OCI-LY3 (cell line): ENCODE results near the gene MLPH.

Source experiments
- EZH2phosphoT487 ChIP-seq: fragments of 200-600 bp; shearing (Covaris generic); IDR thresholded peaks from 2 replicates; pipeline ENCODE4 v1.6.1; 2018; ENCODE audit warnings: antibody characterized with exemption, mixed run types, low read depth
- TF ChIP-seq, protein P1 (sequence below): fragments of 200-600, 300-600 bp; sonication (generic); IDR thresholded peaks from 2 replicates; pipeline ENCODE4 v1.5.1; 2014; ENCODE audit warnings: antibody characterized with exemption, low read length, low read depth

DNA sequence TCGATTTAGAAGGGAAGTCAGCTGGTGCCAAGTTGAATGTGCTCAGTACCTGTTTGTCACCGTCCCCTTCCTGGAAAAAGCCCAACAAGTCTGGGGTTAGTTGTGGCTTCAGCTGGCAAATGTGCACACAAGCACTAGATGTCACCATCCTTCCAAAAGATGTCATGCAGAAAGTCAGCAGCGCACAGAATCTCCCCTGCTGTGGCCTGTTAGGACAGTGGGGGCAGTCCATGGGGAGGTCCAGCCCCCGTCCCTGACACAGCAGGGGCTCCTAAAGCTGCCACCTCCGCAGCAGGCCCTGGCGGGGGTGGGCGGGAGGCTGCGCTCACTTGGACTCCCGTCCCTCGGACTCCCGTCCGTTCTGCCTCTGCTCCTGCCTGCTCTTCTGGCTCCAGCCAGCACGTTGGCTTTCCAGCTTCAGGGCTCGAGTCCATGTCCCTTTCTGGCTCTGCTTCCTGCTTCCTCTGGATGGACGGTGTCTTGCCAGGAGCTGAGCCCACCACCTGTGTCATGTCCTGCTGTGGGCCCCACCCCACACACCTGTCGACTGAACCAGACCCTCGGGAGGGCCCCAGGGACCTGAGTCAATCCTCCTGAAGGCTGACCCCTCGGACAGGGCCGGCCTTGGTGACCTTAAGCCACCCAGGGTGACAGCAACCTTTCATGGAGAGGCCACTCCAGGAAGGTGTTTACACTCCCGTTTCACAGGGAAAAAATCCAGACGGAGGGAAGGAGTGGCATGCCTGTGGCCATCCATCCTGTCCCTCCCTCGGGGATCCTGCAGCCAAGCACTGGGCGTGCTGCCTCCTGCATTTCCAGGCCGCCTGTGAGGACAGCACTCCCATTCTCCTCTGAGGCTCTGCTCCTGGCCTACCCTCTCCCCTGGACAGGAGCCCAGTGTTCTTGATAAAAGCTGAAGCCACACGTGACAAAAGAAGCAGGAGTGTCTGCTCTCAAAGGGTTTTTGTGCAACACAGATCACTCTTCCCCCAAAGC is 95.0 kb downstream of the MLPH start:
- TF ChIP-seq, protein P1, sequence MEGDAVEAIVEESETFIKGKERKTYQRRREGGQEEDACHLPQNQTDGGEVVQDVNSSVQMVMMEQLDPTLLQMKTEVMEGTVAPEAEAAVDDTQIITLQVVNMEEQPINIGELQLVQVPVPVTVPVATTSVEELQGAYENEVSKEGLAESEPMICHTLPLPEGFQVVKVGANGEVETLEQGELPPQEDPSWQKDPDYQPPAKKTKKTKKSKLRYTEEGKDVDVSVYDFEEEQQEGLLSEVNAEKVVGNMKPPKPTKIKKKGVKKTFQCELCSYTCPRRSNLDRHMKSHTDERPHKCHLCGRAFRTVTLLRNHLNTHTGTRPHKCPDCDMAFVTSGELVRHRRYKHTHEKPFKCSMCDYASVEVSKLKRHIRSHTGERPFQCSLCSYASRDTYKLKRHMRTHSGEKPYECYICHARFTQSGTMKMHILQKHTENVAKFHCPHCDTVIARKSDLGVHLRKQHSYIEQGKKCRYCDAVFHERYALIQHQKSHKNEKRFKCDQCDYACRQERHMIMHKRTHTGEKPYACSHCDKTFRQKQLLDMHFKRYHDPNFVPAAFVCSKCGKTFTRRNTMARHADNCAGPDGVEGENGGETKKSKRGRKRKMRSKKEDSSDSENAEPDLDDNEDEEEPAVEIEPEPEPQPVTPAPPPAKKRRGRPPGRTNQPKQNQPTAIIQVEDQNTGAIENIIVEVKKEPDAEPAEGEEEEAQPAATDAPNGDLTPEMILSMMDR: peak; percentile 51
- TF ChIP-seq EZH2phosphoT487: no peak
